ENCODE data around the gene NPIPA7.
"Not testable (repeated sequence)": the region's sequence is repeated elsewhere in the genome, so short reads cannot be mapped to it uniquely, and the experiment has no call there.

Gene NPIPA7

GRCh38 chr16:16417914-16418544, 39.1 kb downstream of the NPIPA7 start:
- in situ Hi-C loops (cut with MboI; ENCODE audit: low sequenced_read_pairs) = not testable (repeated sequence)

- in situ Hi-C loops (cut with MboI; ENCODE audit: low sequenced_read_pairs) = not testable (repeated sequence)
These were observed 41.6 kb downstream of the NPIPA7 start for GRCh38 chr16:16420515-16420914.

GRCh38 chr16:16425146-16425545, 46.2 kb downstream of the NPIPA7 start:
- in situ Hi-C loops (cut with MboI; ENCODE audit: low sequenced_read_pairs) = not testable (repeated sequence)

GRCh38 chr16:16431135-16431534, 52.2 kb downstream of the NPIPA7 start:
- in situ Hi-C loops (cut with MboI; ENCODE audit: low sequenced_read_pairs) = not testable (repeated sequence)

GRCh38 chr16:16434711-16435110, 55.8 kb downstream of the NPIPA7 start:
- in situ Hi-C loops (cut with MboI; ENCODE audit: low sequenced_read_pairs) = not testable (repeated sequence)

- in situ Hi-C loops (cut with MboI; ENCODE audit: low sequenced_read_pairs) = not testable (repeated sequence)
These were observed 62.5 kb downstream of the NPIPA7 start for GRCh38 chr16:16441401-16441800.

Data from HL-60/S4 (cell line).